T-helper 9 cell (primary cell): ENCODE data around the gene LRRC51.
A peak's percentile ranks its signal among the peaks of the same experiment; 100 is the strongest.
"Not testable (repeated sequence)": the region's sequence is repeated elsewhere in the genome, so short reads cannot be mapped to it uniquely, and the experiment has no call there.

ENCODE experiments used
- DNase-seq: peaks from one replicate; pipeline ENCODE4 v3.0.0-alpha.2; 2020

LRRC51 gene

DNA sequence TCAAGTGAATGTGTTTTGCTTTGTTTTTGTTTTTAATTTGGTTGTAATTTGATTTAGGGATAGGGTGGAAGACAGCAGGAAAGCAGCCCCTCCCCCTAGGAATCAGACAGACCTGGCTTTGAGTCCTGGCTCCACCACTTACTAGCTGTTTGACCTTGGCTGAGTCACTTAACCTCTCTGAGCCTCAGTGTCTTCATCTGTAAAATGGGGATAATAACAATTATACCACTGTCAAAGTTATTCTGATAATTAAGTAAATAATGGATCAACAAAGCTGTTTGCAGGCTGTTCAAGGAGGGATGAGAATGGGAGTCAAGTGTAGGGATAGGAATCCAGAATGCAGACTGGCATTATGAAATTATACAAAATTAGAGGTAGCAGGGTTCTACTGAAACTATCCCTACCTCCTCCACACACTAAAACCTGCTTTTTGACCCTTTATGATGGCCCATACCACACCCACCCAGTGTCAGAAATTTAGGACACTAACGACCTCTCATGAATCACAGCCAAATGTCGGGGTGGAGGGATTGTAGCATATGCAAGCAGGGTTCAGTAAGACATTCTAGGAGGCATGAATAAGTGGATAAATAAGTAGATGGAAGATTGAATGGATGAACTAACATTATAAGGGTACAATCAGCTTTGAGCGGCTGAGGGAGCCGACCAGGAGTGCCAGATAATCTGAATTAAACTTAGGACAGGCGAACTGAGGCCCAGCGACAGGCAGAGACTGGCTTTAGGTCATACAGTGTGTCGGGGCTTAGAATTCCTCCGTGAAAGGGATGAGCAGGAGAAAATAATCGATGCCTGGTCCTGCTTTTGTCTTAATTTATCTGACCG is 30.9 kb downstream of the LRRC51 start:
- no peak for DNase-seq

- peak; percentile 91 for DNase-seq
These were observed 31.7 kb downstream of the LRRC51 start, which contains the start of gene ANAPC15 for GRCh38 chr11:72112143-72112977. ANAPC15 (minus strand) TSS chr11:72112695; CDS start chr11:72111276, 1,419 bp downstream.

GRCh38 chr11:72112978-72113808 is 32.5 kb downstream of the LRRC51 start:
- no peak for DNase-seq

DNA sequence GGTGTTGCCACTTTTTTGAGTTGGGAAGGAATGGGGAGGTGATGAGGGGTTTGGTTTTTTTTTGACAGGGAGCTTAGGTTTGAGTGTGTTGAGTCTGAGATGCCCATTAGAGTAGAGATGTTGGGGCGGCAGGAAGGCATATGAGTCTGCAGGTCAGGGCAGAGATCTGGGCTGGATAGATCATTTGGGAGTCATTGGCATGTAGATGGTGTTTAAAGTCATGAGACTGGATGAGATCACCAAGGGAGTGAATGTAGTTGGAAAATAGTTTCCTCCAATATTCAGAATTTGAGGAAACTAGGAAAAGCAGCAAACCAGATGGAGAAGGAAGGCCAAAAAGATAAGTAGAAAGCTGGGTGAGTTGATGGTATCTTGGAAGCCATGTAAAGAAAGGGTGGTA is 33.9 kb downstream of the LRRC51 start:
- DNase-seq, result no peak

GRCh38 chr11:72116019-72116755 is 35.5 kb downstream of the LRRC51 start:
- no peak for DNase-seq

DNA sequence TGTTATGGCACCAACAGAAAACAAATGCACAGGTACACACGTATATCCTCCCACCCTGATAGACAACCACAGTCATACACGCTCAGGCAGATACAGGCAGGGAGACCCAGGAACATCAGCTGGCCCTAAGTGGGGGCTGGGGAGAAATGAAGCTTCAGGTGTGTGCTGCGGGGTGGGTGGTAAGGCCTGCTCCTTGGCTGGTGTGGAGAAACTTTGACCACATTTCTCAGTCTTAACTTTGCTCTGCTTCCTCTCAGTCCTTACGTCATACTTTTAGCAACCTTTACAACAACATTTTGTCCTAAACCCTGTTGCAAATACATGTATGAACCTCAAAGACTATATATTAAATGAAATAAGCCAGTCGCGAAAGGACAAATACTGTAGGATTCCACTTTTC is 38.5 kb downstream of the LRRC51 start:
- DNase-seq, result no peak

GRCh38 chr11:72120930-72121329 is 40.3 kb downstream of the LRRC51 start:
- DNase-seq, result no peak

DNA sequence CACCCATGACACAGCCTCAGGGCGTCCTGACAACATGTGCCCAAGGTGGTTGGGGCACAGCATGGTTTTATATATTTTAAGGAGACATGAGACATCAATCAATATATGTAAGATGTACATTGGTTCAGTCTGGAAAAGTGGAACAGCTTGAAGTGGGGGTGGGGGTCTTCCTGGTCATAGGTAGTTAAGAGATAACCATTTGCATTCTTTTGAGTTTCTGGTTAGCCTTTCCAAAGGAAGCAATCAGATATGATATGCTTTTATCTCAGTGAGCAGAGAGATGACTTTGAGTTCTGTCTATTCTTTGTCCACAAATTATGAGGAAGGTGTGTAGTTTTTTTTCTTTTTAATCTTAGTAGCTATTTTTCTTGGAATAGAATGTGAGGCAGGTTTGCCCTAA is 42.0 kb downstream of the LRRC51 start:
- DNase-seq, result no peak

GRCh38 chr11:72123117-72123653 is 42.5 kb downstream of the LRRC51 start:
- no peak for DNase-seq

- DNase-seq, result no peak
These were observed 43.4 kb downstream of the LRRC51 start for GRCh38 chr11:72124046-72124445.

DNA sequence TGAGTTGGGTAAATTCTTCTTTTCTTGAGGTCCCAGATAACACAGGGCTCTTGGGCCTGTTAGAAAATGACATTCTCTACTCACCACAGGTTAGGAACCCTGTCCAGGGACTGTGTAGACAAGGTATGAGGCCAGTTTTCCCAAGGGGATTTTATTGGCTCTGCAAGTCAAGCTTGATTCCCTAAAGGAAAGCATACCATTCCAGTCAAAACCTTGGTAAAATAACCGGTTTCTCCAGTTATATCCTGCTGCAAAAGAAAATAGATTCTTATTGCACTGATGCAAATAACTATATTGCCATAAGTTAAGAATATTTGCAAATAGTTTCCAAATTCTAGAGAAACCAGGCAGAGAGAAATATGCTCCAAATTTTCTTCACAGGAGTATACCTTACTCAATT is 45.3 kb downstream of the LRRC51 start:
- DNase-seq, result no peak

- DNase-seq, result no peak
These were observed 47.3 kb downstream of the LRRC51 start for GRCh38 chr11:72127923-72128322.

- no peak for DNase-seq
These were observed 48.7 kb downstream of the LRRC51 start for GRCh38 chr11:72129381-72129780.

GRCh38 chr11:72132646-72133045 is 52.0 kb downstream of the LRRC51 start:
- DNase-seq, result no peak

DNA sequence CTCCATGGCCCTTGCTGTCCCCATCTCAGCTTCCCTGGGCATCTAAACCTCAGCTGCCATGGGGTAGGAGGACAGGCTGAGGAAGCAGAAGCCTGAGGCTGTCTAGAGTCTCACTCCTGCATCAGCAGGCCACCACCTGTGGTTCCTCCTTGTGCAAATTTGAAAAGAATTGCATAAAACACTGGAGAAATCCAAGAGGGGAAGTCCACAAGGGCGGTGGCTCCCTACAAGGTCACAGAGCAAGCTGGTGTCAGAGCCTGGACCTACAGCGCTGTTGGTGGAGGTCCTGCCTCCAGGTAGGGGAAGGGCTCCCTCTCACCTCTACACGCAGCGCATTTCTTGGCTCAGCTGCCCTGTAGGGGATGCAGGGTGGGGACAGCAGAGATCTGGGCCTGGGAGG is 54.8 kb downstream of the LRRC51 start, which contains the start of gene FOLR3:
FOLR3 (plus strand) TSS at position 253 of the 400 bp plus-strand sequence. CDS start 228 bp downstream, outside the sequence.
- not testable (repeated sequence) for DNase-seq

GRCh38 chr11:72135891-72136683 is 55.4 kb downstream of the LRRC51 start:
- DNase-seq, result no peak

DNA sequence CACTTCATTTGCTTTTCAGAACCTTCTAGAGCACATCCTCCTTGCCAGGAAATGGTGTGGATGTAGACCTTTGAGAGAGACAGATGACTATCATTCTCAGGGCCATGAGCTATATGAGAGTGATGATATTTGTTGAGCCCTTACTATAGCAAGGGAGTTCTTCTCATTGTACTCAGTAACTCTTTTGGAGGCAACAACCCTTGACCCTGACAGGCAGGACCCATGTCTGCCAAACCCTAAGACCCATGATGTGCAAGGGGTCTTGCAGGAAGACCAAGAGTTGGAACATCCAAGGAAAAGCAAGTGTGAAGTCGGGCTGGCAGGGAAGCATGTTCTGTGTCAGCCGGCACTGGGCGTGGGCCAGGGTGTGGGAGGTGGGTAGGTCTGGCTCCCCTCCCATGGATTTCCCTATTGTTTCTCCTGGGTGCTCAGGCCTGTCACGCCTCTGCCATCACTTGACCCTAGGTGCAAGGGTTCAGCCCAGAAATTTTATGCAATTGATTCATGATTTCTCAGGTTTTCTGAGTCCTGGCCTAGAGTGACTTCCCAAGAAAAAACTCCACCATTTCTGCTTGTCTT is 56.1 kb downstream of the LRRC51 start:
- DNase-seq, result no peak

DNA sequence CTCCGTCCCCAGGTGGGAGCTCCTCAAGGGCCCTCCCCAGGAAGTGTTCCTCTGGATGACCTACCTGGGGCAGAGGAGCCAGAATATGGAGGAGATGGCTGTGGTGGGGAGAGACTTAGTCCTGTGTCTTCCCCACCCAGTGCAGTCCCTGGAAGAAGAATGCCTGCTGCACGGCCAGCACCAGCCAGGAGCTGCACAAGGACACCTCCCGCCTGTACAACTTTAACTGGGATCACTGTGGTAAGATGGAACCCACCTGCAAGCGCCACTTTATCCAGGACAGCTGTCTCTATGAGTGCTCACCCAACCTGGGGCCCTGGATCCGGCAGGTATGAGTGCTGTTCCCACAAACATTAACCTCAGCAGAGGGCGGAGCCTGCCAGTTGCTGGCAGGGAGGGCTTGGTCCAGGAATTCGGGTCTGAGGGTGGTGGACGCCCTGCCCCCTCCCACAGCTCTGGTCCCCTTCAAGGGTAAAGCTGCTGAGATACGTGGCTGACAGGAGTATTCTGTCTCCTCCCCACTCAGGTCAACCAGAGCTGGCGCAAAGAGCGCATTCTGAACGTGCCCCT is 58.3 kb downstream of the LRRC51 start:
- no peak for DNase-seq

DNA sequence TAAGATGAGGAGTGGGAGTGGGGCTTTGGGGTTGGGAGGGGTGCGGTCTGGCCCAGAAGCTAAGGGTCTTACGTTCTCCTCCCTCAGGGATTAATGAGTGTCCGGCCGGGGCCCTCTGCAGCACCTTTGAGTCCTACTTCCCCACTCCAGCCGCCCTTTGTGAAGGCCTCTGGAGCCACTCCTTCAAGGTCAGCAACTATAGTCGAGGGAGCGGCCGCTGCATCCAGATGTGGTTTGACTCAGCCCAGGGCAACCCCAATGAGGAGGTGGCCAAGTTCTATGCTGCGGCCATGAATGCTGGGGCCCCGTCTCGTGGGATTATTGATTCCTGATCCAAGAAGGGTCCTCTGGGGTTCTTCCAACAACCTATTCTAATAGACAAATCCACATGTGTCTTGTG is 58.9 kb downstream of the LRRC51 start:
- no peak for DNase-seq

DNA sequence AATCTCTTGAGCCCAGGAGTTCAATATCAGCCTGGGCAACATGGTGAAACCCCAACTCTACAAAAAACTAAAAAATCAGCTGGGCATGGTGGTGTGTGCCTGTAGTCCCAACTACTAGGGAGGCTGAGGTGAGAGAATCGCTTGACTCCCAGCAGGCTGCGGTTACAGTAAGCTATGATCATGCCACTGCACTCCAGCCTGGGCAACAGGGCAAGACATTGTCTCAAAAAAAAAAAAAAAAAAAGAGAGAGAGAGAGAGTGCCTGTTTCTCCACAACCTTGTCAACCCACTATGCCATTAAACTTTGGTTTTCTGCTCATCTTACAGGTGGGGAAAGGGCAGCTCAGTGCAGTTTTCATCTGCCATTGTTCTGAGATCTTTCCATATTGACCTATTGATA is 60.0 kb downstream of the LRRC51 start:
- no peak for DNase-seq
